Suprapubic skin (tissue), 4 donors: Measurements from ENCODE around the gene ECE1.

Experiments used
- EP300 ChIP-seq: sonication (generic); formaldehyde crosslinking; IDR thresholded peaks from one replicate; pipeline ENCODE4 v1.6.1; 2017; ENCODE audit warnings: antibody characterized with exemption
- POLR2A ChIP-seq, 2 donors: fragments of 450-650 bp; IDR thresholded peaks; one replicate each; pipeline ENCODE4 v1.6.1; 2017; ENCODE audit warnings: antibody characterized with exemption in 2 of 2, mild to moderate bottlenecking in 2 of 2, moderate library complexity in 2 of 2
- POLR2AphosphoS5 ChIP-seq, 3 donors: sonication (generic); formaldehyde crosslinking; IDR thresholded peaks; one replicate each; pipeline ENCODE4 v1.6.1; 2017; ENCODE audit warnings: antibody characterized with exemption in 3 of 3
- TF ChIP-seq, protein P1 (sequence below), 2 donors: fragments of 200-600 bp in 1 of 2; fragments of 450-650 bp in 1 of 2; sonication (generic) in 1 of 2; IDR thresholded peaks; one replicate each; pipeline ENCODE4 v1.5.1; 2016 to 2019; ENCODE audit warnings: antibody characterized with exemption in 2 of 2, mild to moderate bottlenecking in 1 of 2, moderate library complexity in 1 of 2

DNA sequence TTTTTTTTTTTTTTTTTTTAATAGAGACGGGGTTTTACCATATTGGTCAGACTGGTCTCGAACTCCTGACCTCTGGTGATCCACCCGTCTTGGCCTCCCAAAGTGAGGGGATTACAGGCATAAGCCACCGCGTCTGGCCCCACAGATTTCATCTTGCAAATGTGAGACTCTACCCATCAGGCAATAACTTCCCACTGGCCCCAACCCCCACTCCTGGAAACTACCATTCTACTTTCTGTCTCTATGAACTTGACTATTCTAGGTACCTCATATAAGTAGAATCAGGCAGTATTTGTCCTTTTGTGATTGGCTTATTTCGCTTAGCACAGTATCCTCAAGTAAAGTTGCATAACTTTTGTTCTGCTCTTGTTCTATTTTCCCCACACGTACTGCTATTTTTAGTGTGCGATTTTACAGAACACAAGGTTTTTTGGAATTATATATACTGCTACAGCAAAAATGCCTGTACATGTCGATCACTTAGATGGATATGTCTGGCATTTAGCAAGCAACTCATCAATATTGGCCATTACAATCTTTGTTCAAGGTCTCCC, 40.2 kb downstream of the ECE1 start:
- TF ChIP-seq POLR2AphosphoS5 (IDR thresholded peaks at IDR 0.05): no peak
- TF ChIP-seq, protein P1, sequence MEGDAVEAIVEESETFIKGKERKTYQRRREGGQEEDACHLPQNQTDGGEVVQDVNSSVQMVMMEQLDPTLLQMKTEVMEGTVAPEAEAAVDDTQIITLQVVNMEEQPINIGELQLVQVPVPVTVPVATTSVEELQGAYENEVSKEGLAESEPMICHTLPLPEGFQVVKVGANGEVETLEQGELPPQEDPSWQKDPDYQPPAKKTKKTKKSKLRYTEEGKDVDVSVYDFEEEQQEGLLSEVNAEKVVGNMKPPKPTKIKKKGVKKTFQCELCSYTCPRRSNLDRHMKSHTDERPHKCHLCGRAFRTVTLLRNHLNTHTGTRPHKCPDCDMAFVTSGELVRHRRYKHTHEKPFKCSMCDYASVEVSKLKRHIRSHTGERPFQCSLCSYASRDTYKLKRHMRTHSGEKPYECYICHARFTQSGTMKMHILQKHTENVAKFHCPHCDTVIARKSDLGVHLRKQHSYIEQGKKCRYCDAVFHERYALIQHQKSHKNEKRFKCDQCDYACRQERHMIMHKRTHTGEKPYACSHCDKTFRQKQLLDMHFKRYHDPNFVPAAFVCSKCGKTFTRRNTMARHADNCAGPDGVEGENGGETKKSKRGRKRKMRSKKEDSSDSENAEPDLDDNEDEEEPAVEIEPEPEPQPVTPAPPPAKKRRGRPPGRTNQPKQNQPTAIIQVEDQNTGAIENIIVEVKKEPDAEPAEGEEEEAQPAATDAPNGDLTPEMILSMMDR (IDR thresholded peaks at IDR 0.05): no peak
- no peak for TF ChIP-seq EP300
- no peak for TF ChIP-seq POLR2A (IDR thresholded peaks at IDR 0.05)
